H1 (cell line): ENCODE measurements around the gene CALD1. TPM values are rescaled to one million over a fixed set of nuclear protein-coding genes. Genes with fewer than 3 reads are reported as not detected.

Experiments used
- CEBPB ChIP-seq: IDR thresholded peaks from 2 replicates; pipeline ENCODE4 v1.6.1; 2012; ENCODE audit warnings: low read depth, low read length
- E2F6 ChIP-seq: IDR thresholded peaks from 2 replicates; pipeline ENCODE4 v1.6.1; 2012; ENCODE audit warnings: inconsistent platforms
- TAF7 ChIP-seq: optimal IDR thresholded peaks from 2 replicates; pipeline ENCODE3; 2011; ENCODE audit warnings: low read depth, mild to moderate bottlenecking, inconsistent platforms, low read length, moderate library complexity, borderline replicate concordance
- TCF12 ChIP-seq: IDR thresholded peaks from 2 replicates; pipeline ENCODE4 v1.6.1; 2011; ENCODE audit warnings: low read depth, mild to moderate bottlenecking, low read length
- TEAD4 ChIP-seq: IDR thresholded peaks from 2 replicates; pipeline ENCODE4 v1.6.1; 2012; ENCODE audit warnings: low read depth, low read length, inconsistent platforms, mixed read lengths
- polyA plus RNA-seq, 7 experiments: library from polyadenylated mRNA; depleted of rRNA in 3 of 7; stranded (reverse) in 5 of 7; unstranded in 2 of 7; fragments of >200 nt in 5 of 7; fragments of 200-250 nt in 2 of 7; gene quantifications; 1 replicate in 5 of 7; 2 replicates in 1 of 7; 4 replicates in 1 of 7; pipeline versions ENCODE4 v1.2.1 to v1.2.3, GENCODE V29; 2011 to 2013; ENCODE audit warnings: missing spikeins in 2 of 7, mixed read lengths in 2 of 7
- total RNA-seq: library from RNA; stranded (reverse); fragmentation: NEBNext Ultra II Directional; extraction: Animal tissue kit (Norgen Biotek cat#: 25700); gene quantifications from 2 replicates; pipeline ENCODE4 v1.2.1, GENCODE V29; 2021

Gene CALD1
- total and polyA plus RNA-seq, 2 of the 8 experiments (the other 6 are each of a cell fraction or from before 2014, with no cell fraction given), result 34.3 to 177 TPM

GRCh38 chr7:134823400-134823799 is 44.0 kb downstream of the CALD1 start (continued):
- TF ChIP-seq CEBPB (no peak), TAF7 (no peak), TCF12 (no peak), E2F6 (no peak), TEAD4 (no peak)
